Endothelial cell of umbilical vein (primary cell): ENCODE data around the gene CEP83. TPM values are rescaled to one million over a fixed set of nuclear protein-coding genes. Genes with fewer than 3 reads are reported as not detected.

ENCODE experiments used
- BruUV-seq: library from RNA; stranded (reverse); fragments of 400-500 nt; replicated peaks from 2 replicates; lab custom pipeline; 2021; lab: Mats Ljungman, UMichigan
- CTCF ChIA-PET: fragments of 300-600, 350-600 bp; sonication (Branson Sonifier 250); formaldehyde crosslinking; loops from one replicate; lab custom pipeline; 2021; ENCODE audit warnings: antibody characterized with exemption, inconsistent platforms; lab: Charles Lee
- POLR2A ChIA-PET: fragments of 300-600, 350-600 bp; sonication (Branson Sonifier 250); formaldehyde crosslinking; loops from one replicate; lab custom pipeline; 2021; ENCODE audit warnings: antibody characterized with exemption, inconsistent platforms; lab: Charles Lee
- DNase-seq: peaks from one replicate; pipeline ENCODE4 v3.0.0-alpha.2; 2011; ENCODE audit warnings: low read depth, low spot score
- FAIRE-seq: peaks from 2 replicates; lab custom pipeline; 2011; peaks lifted over from hg19 to GRCh38; lab: Jason Lieb, UNC
- H2AFZ ChIP-seq: 2 replicates; pipeline ENCODE4 v1.6.0; 2012; ENCODE audit warnings: low read depth, low read length, control low read depth, inconsistent platforms
- H3K27ac ChIP-seq: 2 replicates; pipeline ENCODE4 v1.5.1; 2011; ENCODE audit warnings: low read depth, mild to moderate bottlenecking, control low read depth, low read length, moderate library complexity; ENCODE audit not compliant: insufficient read depth
- H3K27me3 ChIP-seq, 2 experiments: 2 replicates each; pipeline versions ENCODE4 v1.6.0 to v1.6.1; 2011; ENCODE audit warnings: low read length in 2 of 2, mixed read lengths in 1 of 2; ENCODE audit not compliant: control insufficient read depth in 2 of 2, insufficient read depth in 2 of 2
- H3K36me3 ChIP-seq, 2 experiments: 2 replicates in 1 of 2; 3 replicates in 1 of 2; pipeline ENCODE4 v1.5.1; 2011; ENCODE audit warnings: low read length in 2 of 2, mild to moderate bottlenecking in 1 of 2, moderate library complexity in 1 of 2; ENCODE audit not compliant: control insufficient read depth in 2 of 2, insufficient read depth in 2 of 2; ENCODE audit errors: extremely low read depth in 1 of 2
- H3K4me1 ChIP-seq: 3 replicates; pipeline ENCODE4 v1.5.1; 2011; ENCODE audit warnings: mild to moderate bottlenecking, low read length; ENCODE audit not compliant: control insufficient read depth, insufficient read depth; ENCODE audit errors: extremely low read depth
- H3K4me2 ChIP-seq: 2 replicates; pipeline ENCODE4 v1.6.1; 2011; ENCODE audit warnings: low read length, control low read depth, mixed read lengths; ENCODE audit not compliant: insufficient read depth
- H3K4me3 ChIP-seq, 3 experiments: fragments of 200-600 bp in 1 of 3; sonication (generic), shearing (Covaris generic) in 1 of 3; replicated peaks in 1 of 3; 2 replicates each; pipeline ENCODE4 v1.5.1; 2011 to 2016; ENCODE audit warnings: control low read depth in 3 of 3, low read length in 3 of 3, mild to moderate bottlenecking in 2 of 3, inconsistent platforms in 1 of 3, low read depth in 1 of 3, moderate library complexity in 1 of 3; ENCODE audit not compliant: insufficient read depth in 1 of 3
- H3K79me2 ChIP-seq: 2 replicates; pipeline ENCODE4 v1.6.0; 2012; ENCODE audit warnings: low read length, inconsistent platforms; ENCODE audit not compliant: control insufficient read depth, insufficient read depth
- H3K9ac ChIP-seq: replicated peaks from 2 replicates; pipeline ENCODE3; 2011; ENCODE audit warnings: low read length, control low read depth; ENCODE audit not compliant: insufficient read depth; ENCODE audit errors: extremely low read depth
- H3K9me1 ChIP-seq: replicated peaks from 3 replicates; pipeline ENCODE4 v1.6.0; 2011; ENCODE audit warnings: mild to moderate bottlenecking, low read length; ENCODE audit not compliant: control insufficient read depth, insufficient read depth; ENCODE audit errors: extremely low read depth
- H3K9me3 ChIP-seq: replicated peaks from 2 replicates; pipeline ENCODE4 v1.5.1; 2012; ENCODE audit warnings: low read length, inconsistent platforms; ENCODE audit not compliant: control insufficient read depth, insufficient read depth
- H4K20me1 ChIP-seq: replicated peaks from 2 replicates; pipeline ENCODE3; 2011; ENCODE audit warnings: mild to moderate bottlenecking, low read length; ENCODE audit not compliant: control insufficient read depth, insufficient read depth; ENCODE audit errors: extremely low read depth
- CTCF ChIP-seq, 2 donors: IDR thresholded peaks; 1 replicate in 1 of 2; 2 replicates in 1 of 2; pipeline ENCODE4 v1.5.1; 2011; ENCODE audit warnings: low read length in 2 of 2, mild to moderate bottlenecking in 2 of 2, moderate library complexity in 2 of 2, control low read depth in 1 of 2, inconsistent platforms in 1 of 2, low read depth in 1 of 2; ENCODE audit not compliant: insufficient read depth in 1 of 2; ENCODE audit errors: extremely low read depth in 1 of 2
- EZH2 ChIP-seq: IDR thresholded peaks from 2 replicates; pipeline ENCODE4 v1.6.1; 2012; ENCODE audit warnings: borderline replicate concordance, low read depth, mild to moderate bottlenecking, moderate library complexity, low read length, inconsistent platforms; ENCODE audit not compliant: severe bottlenecking
- FOS ChIP-seq: IDR thresholded peaks from 2 replicates; pipeline ENCODE4 v1.6.1; 2011; ENCODE audit warnings: mild to moderate bottlenecking, low read length, moderate library complexity, borderline replicate concordance; ENCODE audit not compliant: insufficient read depth
- GATA2 ChIP-seq: IDR thresholded peaks from 2 replicates; pipeline ENCODE4 v1.7.0; 2011; ENCODE audit warnings: low read depth, mild to moderate bottlenecking, moderate library complexity, mixed read lengths, low read length; ENCODE audit not compliant: insufficient read length, insufficient read depth
- JUN ChIP-seq: IDR thresholded peaks from 2 replicates; pipeline ENCODE4 v1.6.1; 2011; ENCODE audit warnings: borderline replicate concordance, low read depth; ENCODE audit not compliant: insufficient read length, insufficient read depth
- MYC ChIP-seq: IDR thresholded peaks from one replicate; pipeline ENCODE4 v1.6.1; 2011; ENCODE audit warnings: mild to moderate bottlenecking, low read depth, low read length
- POLR2A ChIP-seq: IDR thresholded peaks from 2 replicates; pipeline ENCODE4 v1.6.1; 2012; ENCODE audit warnings: low read depth, mild to moderate bottlenecking, control low read depth, low read length
- POLR2AphosphoS5 ChIP-seq: IDR thresholded peaks from 2 replicates; pipeline ENCODE4 v1.6.1; 2012; ENCODE audit warnings: low read depth, mild to moderate bottlenecking, control low read depth, low read length, moderate library complexity; ENCODE audit not compliant: insufficient read depth
- dilution Hi-C: fragments of 300-500 bp; cut with MboI; formaldehyde crosslinking; loops from one replicate; pipeline ENCODE4 v1.15.0; 2019; ENCODE audit warnings: low sequenced_read_pairs; ENCODE audit not compliant: extremely low pct_ligation_motif_present
- intact Hi-C: fragments of 100-400 bp; cut with micrococcal nuclease; formaldehyde crosslinking; loops from one replicate; pipeline ENCODE4 v1.10.0; 2022
- polyA plus RNA-seq, 4 experiments: library from polyadenylated mRNA; depleted of rRNA in 3 of 4; stranded (reverse) in 3 of 4; unstranded in 1 of 4; fragments of >200 nt; gene quantifications; 2 replicates each; pipeline versions ENCODE4 v1.2.1 to v1.2.3, GENCODE V29; 2011 to 2012; ENCODE audit warnings: missing spikeins in 1 of 4
- total RNA-seq: library from RNA; stranded (reverse); gene quantifications from 2 replicates; pipeline ENCODE4 v1.2.3, GENCODE V29; 2021
- TF ChIP-seq, protein P1 (sequence below): IDR thresholded peaks from 2 replicates; pipeline ENCODE4 v1.6.1; 2011; ENCODE audit not compliant: insufficient read depth, insufficient read length

The CEP83 gene
- total and polyA plus RNA-seq, 2 donors (not counting 3 experiments of a cell fraction or from before 2014, with no cell fraction given): 2.9 to 15.3 TPM

DNA sequence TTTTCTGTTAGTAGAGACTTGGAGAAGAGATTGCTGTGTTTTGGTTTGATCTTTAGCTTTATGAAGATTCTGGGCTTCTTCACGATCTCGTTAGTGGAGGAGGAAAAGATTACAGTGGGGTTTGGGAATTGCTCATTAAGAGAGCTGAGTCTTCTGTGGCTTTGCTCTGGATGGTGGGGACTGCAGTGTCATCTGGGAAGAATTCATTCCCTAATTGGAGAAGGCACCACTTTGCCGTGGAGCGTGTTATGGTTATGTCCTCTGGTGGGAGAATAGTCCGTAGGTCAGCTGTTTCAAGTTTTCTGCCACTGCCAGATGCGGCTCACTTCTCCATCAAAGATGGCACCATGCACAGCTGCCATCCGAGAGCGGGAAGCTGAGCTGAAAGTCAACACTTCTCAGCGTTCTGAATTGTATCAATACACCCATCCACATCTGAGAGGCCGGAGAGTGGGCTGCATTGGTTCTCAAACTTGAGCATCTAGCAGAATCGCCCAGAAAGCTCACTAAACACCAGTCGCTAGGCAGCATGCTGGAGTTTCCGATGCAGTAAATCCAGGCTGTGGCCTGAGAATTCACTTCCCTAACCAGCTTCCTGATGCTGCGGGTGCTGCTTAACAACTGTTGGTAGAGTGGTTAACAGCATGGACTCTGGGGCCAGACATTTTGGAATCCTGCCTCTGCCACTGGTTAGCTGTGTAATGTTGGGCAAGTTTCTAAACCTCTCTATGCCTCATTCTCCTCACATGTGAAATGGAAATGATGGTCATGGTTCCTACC is 193.5 kb downstream of the CEP83 start:
- ChIA-PET CTCF (no interaction called here), POLR2A (no interaction called here)
- no peak for DNase-seq
- no peaks in the 10 kb centered on the region for H3K4me1 ChIP-seq
- no peaks in the 10 kb centered on the region for H3K79me2 ChIP-seq
- H3K4me2 ChIP-seq: no peak overlapping the region
- intact Hi-C loops (no loop called here), dilution Hi-C loops (no loop called here)
- H3K27me3 ChIP-seq: peaks cover 5 to 18% of the 10 kb centered on the region in 2 experiments
- H3K9me3 ChIP-seq: no peaks in the 10 kb centered on the region
- TF ChIP-seq POLR2A (no peak), GATA2 (no peak), FOS (no peak), EZH2 (no peak), JUN (no peak), POLR2AphosphoS5 (no peak), CTCF (IDR thresholded peaks at IDR 0.05; ENCODE audit: extremely low read depth in 1 of 2, insufficient read depth in 1 of 2, low read depth in 1 of 2, low read length in 2 of 2) (no peak), MYC (no peak)
- TF ChIP-seq, protein P1, sequence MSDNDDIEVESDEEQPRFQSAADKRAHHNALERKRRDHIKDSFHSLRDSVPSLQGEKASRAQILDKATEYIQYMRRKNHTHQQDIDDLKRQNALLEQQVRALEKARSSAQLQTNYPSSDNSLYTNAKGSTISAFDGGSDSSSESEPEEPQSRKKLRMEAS: no peak
- H3K4me3 ChIP-seq: no peak overlapping the region
- no peak for FAIRE-seq
- no TSS peak for BruUV-seq
- H2AFZ ChIP-seq: no peak overlapping the region
- H3K9me1 ChIP-seq: no peaks in the 10 kb centered on the region
- H4K20me1 ChIP-seq: no peaks in the 10 kb centered on the region
- no peaks in the 10 kb centered on the region for H3K36me3 ChIP-seq
- no peak overlapping the region for H3K9ac ChIP-seq
- H3K27ac ChIP-seq: no peak overlapping the region
